ENCODE results near the gene MAP3K14.
"Not testable (repeated sequence)": the region's sequence is repeated elsewhere in the genome, so short reads cannot be mapped to it uniquely, and the experiment has no call there.

The MAP3K14 gene

DNA sequence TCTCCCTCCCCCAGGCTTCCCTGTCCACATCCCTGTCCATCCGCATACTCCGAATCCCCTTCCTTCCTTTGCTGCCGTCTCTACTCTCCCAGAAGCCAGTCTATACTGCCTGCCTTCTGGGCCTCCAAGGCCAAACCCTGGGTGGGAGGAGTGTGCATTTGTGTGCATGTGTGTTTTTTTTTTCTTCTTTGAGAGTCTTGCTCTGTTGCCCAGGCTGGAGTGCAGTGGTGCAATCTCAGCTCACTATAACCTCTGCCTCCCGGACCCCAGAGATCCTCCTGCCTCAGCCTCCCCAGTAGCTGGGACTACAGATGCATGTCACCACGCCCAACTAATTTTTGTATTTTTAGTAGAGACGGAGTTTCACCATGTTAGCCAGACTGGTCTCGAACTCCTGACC is 63.6 kb downstream of the MAP3K14 start:
- DNase-seq: not testable (repeated sequence)

DNA sequence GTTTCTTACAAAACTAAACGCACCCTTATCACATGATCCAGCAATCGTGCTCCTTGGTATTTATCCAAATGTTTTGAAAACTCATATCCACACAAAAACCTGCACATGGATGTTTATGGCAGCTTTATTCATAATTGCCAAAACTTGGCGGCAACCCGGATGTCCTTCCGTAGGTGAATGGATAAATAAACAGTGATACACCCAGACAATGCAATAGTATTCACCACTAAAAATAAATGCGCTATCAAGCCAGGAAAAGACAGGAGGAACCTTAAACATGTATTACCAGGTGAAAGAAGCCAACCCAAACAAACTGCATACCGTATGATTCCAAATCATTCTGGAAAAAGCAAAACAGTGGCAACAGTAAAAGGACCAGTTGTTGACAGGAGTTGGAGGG is 64.9 kb downstream of the MAP3K14 start:
- peak; percentile 26 for DNase-seq

DNA sequence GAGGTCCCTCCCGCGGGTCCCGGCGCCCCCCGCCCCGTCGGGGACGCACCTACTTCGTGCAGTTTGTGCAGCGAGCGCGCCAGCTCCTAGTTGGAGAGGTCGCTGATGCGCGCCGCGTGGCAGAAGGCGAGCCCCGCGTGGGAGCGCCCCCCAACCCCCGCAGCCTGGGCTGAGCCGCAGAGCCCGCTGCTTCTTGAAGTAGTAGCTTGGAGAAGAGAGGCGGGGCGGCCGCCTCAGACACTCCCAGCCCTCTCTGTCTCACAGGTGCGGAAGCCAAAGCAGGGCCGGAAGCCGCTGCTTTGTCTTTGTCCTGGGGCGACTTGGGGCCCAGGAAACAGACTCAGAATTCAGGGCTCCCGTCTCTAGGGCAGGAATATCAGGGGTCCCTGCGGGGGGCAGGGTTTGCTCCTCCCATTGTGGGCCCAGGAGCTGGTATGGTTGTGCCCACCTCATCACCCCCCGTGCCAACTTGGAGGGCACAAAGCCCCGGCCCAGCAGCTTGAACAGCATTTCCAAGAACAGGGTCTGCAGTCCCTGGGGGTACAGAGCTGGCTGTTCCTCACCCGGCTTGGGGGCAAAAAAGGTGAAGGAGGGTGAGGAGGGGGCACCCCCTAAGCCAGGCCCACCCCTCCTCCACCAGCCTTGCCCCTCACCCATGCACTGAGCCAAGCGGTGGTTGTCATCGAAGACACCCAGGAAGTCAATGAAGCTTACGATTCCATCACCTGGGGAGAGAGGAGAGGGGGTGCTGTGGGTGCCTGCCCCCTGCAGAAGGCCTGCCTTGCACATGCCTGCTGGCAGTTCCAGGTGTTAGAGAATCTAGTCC is 68.5 kb downstream of the MAP3K14 start:
- DNase-seq: no peak

DNA sequence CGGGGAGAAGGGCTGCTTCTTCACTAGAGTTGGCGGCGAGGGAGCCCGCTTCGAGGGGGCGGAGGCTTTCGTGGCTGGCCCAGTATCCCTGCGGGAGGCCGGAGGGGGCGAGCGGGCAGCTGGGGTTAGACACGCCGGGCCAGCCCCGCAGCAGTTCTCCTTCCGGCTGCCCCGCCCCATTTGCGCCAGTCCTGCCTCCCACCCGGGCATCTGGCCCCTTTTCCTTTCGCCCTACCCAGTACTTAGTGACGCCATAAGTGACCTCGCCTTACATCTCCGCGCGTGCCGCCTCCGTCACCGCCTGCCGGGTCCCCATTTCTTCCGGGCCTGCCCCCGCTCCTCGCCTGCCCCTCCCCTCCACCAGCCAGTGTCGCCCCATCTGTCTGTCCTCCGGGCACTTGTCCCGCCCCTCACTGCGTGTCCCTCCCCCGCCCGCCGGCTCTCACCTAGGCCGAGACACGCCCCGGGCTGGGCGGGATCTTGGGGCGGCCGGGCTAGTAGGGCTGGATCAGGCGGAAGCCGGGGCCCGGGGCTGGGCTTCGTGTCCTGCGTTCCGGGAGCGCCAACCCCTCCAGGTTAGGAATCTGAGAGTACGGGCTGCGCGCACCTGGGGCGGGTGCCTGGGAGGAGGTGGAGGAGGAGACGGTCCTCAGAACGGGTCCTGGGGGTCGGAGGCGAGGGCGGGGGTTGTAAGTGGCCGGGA is 69.2 kb downstream of the MAP3K14 start:
- DNase-seq: peak; percentile 88

DNA sequence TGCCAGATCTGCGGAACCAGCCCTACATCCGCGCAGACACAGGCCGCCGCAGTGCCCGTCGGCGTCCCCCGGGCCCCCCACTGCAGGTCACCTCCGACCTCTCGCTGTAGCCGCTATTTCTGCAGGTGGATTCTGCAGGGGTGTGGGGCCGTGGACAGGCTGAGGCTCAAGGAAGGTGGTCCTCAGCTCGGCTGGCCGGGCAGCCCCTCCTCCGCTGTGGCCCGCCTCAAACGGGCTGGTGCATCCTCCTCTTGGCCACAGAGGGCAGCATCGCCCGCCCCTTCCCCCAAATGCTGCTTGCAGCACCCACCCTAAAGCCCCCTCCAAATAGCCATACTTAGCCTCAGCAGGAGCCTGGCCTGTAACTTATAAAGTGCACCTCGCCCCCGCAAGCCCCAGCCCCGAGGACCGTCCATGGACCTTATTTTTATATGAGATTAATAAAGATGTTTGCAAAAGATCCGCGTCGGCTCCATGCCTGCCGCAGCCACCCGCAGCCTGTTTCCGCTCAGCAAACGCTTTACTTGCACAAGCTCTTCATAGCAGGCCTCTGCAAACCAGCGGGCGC is 69.9 kb downstream of the MAP3K14 start:
- DNase-seq: no peak

DNA sequence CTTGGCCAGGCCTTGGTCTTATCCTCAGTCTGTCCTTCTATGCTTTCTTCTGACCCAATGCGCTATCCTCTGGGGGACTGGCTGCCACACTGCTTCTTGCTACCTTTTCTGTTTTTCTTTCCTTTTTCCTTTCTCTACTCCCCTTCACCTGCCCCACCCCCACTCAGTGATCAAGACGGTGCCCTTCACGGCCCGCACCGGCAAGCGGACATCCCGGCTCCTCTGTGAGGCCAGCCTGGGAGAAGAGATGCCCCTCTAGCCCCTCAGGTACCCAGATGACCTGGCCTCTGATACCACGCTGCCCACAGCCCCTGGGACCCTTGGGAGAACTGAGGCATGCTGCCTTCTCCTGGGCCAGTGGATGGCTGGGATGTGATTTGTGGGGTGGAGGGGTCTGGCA is 70.5 kb downstream of the MAP3K14 start:
- no peak for DNase-seq

DNA sequence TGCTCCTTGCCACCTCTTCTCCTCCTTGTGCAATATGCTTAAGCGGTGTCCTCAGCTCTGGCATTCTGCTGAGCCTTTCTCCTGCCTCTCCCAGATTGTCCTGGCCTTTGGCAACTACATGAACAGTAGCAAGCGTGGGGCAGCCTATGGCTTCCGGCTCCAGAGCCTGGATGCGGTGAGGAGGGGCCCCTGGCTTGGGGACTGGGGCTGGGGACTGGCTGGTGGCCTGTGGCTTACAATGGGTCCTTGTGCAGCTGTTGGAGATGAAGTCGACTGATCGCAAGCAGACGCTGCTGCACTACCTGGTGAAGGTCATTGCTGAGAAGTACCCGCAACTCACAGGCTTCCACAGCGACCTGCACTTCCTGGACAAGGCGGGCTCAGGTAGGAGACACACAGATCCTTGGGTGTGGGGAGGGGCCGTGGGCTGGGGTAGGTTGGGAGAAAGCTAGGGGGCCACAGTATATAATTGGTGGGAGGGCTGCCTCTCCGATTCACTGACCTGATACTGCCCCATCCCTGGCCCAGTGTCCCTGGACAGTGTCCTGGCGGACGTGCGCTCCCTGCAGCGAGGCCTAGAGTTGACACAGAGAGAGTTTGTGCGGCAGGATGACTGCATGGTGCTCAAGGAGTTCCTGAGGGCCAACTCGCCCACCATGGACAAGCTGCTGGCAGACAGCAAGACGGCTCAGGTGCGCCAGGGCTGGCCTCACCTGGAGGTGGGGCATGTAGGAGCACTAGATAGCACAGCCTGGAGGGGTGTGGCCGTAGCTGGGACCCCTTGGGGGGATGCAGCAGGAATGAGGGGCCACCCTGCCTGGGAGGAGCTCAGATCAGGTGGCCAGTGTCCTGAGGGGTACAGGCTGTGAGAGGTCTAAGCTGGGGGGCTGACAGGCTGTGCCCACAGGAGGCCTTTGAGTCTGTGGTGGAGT is 71.8 kb downstream of the MAP3K14 start:
- DNase-seq: no peak

DNA sequence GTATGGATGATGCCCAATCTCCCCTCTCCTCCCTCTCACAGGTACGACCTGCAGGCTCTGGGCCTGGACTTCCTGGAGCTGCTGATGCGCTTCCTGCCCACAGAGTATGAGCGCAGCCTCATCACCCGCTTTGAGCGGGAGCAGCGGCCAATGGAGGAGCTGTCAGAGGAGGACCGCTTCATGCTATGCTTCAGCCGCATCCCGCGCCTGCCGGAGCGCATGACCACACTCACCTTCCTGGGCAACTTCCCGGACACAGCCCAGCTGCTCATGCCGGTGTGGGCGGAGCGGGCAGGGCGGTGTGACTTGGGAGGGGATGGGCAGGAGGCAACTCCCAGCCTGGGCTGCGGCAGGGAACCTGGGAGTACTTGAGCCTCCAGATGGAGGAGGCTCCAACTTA is 73.1 kb downstream of the MAP3K14 start:
- DNase-seq: no peak

DNA sequence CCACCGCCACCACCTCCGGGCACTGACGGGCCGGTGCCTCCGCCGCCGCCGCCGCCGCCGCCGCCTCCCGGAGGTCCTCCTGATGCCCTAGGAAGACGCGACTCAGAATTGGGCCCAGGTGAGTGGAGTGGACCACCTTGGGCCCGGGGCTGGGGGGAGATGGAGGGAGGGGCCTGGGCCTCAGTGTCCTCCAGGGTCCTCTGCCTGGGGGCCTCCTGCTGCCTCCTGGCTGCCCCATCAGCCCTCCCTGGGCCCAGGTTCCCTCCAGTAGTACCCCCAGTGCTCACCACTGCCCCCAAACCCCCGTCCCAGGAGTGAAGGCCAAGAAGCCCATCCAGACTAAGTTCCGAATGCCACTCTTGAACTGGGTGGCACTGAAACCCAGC is 74.8 kb downstream of the MAP3K14 start:
- no peak for DNase-seq

DNA sequence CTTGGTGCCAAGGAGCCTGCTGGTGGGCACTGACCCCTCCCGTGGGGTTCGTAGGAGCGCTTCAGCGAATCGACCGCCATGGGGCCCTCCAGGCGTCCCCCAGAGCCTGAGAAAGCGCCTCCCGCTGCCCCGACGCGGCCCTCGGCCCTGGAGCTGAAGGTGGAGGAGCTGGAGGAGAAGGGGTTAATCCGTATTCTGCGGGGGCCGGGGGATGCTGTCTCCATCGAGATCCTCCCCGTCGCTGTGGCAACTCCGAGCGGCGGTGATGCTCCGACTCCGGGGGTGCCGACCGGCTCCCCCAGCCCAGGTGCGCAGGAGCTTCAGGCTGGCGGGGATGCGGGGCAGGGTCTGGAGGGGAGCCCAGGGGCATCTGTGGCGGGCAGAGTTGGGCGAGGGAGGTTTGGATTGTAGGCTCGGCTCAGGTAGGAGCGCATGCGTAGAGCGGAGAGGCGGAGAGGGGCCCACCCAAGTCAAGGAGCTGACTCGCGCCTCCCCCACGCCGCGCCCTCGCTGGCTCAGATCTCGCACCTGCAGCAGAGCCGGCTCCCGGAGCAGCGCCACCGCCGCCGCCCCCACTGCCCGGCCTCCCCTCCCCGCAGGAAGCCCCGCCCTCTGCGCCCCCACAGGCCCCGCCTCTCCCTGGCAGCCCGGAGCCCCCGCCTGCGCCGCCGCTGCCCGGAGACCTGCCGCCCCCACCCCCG is 75.3 kb downstream of the MAP3K14 start:
- DNase-seq: no peak

DNA sequence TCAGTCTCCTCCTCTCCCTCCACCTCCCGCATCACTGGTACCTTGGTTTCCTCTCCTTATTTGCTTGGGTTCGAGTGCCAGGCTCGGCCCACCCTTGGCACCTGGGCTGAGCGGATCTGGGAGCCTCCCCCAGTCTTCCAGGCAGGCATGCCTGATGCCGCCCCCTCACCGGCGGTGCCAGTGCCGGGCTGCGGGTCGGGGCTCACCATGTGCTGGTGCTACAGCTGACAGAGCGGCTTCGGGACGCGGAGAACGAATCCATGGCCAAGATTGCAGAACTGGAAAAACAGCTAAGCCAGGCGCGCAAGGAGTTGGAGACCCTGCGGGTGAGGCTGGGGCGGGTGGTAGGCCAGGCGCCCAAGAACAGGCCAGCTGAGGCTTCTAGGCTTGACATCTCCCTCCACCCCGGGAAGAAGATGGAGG is 75.9 kb downstream of the MAP3K14 start:
- DNase-seq: no peak

DNA sequence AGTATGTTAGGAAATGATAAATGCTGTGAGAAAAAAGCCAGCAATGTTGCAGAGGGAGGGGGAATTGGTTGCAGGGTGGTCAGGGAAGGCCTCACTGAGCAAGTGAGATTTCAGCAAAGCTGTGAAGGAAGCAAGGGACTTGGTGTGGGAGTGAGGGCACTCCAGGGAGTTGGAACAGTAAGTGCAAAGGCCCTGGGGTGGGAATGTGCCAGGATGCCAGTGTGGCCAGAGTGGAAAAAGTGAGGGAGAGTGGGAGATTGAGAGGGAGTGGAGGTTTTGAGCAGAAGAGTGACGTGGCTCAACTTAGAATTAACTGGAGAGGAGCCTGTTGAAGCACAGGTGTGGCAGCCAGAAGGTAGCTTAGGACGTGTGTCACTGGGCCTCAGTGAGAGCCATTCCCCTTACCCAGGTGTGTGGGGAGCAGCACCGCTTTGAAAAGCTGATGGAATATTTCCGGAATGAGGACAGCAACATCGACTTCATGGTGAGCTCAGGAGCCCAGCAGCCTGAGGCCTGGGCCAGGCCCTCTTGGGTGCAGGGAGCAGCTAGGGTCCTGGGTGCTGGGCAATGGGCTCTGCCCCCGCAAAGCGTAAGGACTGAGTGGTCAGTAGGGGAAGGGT is 78.6 kb downstream of the MAP3K14 start:
- DNase-seq: no peak

DNA sequence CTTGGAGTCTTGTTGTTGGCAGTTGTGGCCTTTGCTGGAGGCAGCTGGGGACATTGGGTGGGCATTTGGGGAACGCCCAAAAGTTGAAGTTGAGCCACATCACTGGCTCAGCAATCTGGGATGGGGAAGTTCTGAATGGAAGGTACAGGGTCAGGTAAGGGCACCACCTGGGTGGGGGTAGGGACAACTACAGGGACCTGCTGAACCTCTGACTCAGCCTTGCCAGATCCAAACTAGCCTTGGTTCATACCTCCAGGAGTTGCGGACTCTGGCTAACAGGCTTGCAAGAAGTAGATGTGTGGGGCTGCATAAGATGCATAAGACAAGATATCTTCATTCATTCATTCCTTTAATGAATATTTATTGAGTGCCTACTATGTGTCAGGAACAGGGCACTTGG is 79.1 kb downstream of the MAP3K14 start:
- no peak for DNase-seq

DNA sequence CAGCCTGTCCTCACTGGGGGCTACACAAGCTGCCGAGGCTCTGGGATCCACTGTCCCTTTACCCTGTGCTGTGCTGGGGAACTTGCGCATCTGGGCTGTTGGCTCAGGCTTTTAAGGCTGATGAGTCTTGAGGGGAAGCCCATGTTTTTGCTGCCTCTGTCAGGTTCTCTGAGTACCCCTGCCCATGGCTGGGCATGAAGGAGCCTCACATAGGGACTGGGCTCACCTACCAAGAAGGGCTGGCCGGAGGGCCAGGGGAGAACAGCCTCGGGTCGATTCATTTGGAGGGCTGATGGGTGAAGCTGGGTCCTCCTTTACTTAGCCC is 80.6 kb downstream of the MAP3K14 start:
- DNase-seq: no peak

DNA sequence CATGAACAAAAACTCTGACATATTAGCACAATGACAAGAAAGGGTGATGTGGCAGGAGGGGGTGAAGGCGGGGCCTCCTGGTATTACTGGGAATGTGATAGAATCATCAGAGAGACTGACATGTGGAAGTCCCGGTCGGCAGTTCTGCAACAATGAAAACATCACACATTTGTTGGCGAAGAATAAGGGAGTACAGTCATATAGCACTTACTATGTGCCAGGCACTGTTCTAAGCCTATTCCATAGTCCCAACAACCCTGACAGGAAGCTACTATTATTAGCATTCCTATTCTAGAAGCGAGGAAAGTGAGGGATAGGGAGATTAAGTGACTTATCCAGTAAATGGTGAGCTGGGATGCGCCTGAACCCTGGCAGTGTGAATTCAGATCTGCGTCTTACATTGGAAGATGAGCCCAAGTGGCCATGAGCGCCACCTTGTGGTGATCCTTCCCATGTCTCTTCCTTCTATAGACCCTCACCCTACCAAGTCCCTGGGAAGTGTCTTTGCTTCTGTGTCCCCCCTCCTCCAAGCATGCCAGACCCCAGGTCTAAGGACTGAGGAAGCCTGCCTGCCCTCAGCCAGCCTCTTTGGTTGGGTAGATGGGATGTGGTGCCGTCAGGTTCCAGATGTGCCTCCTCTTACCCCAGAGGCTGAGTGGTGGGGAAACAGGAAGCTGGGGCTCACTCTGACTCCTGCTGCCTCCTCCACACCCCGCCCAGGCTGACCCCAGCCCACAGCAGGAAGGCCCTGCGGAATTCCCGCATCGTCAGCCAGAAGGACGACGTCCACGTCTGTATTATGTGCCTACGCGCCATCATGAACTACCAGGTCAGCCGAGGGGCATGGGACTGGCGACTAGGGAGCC is 81.2 kb downstream of the MAP3K14 start:
- DNase-seq: no peak

DNA sequence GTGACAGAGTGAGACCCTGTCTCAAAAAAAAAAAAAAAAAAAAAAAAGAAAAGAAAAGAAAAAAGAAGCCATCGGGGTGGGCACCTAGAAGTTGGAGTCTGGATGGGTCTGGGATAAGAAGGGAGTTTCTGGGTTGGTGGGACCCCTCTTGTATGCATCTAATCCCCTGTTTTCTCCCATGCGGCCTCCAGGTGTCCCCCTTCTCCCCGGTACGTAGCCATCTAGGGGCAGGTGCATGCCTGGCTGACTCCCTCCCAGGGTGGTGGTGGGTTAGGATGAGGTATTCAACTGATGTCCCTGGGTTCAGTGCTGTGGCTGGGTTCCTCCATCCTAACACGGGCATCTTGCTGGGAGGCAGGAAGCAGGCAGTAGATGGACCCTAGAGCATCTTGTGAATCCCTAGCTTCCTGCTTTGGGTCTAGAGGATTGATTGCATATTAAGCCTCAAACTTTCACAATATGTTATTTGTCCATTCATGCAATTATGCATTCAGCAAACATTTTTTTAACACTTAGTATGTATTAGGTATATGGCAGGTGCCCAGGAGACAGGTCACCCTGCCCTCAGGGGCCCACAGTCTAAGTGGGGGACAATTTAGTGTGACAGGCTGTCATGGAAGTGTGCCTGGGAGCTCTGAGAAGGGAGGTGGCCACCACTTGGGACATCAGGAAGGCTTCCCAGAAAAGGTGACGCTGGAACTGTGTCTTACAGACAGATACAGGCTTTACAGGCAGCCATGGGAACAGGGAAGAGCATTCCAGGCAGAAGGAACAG is 82.0 kb downstream of the MAP3K14 start:
- no peak for DNase-seq

DNA sequence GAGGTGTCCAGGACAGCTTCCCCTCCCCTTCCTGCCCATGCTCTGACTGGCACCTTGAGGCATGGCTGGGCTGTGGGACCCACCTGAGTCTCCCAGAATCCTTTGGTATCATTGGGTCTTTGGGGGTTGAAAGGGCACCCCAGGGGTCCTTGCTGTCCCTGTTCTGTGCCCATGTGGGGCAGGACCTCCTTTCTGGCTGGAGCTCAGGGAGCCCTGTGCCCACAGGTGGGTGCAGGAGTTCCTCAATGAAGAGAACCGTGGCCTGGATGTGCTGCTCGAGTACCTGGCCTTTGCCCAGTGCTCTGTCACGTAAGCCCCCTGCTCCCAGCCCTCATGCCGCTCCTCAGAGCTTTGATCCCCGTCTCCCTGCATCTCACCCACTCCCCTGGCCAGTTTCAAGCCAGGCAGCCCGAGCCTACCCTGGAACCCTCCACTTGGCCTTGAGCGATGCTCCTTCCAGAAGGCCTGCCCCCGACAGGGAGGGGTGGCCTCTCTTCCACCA is 83.3 kb downstream of the MAP3K14 start:
- DNase-seq: no peak

DNA sequence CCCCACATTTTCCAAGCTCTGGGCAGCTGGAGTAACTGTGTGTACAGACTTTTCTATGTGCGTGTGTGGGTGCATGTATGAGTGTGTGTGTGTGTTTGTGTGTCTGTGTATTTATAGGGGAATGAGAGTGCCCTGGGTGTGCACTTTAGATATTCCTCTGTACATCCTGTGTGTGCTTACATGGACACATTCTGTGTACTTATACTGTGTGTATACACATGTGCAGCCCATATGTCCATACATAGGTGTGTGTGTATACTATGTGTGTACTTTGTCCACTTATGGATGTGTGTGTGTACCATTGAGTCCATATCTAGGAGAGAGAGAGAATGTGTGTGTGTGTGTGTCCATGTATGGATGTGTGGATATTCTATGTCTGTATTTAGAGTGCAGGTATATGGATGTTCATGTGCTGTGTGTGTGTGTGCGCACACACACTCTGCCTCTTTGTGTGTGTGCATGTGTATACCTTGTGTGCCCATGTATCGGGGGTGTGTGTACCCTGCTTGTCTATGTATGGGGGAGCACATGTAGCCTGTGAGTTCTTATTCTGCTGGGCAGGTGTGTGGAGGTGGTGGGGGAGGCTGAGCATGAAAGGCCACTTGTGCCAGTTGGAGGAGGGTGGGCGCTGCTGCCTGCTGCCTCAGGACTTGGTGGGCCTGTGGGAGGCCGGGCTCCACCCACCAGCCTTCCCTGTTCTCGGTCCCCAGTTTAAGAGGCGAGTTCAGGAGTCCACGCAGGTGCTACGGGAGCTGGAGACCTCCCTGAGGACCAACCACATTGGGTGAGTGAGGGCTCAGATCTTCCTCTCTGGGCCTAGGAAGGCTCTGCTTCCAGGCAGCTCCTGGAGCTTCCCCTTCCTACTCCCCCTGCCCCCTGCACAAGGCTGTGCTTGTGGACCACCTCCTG is 84.1 kb downstream of the MAP3K14 start:
- DNase-seq: no peak

All from NCI-H2081 treated with DMSO at 0.1 percent for 48 hours (cell line).